SJSA1 (cell line): ENCODE results near the gene ZNF211. TPM values are rescaled to one million over a fixed set of nuclear protein-coding genes. Genes with fewer than 3 reads are reported as not detected.

Experiments
- DNase-seq, 2 experiments: peaks; one replicate each; pipeline ENCODE4 v3.0.0-alpha.2; 2015 to 2020; ENCODE audit warnings: low spot score in 2 of 2, low read depth in 1 of 2
- H3K27ac ChIP-seq: fragments of 250-450 bp; sonication (Bioruptor Pico); 2 replicates; pipeline ENCODE4 v1.5.1; 2020; ENCODE audit warnings: mild to moderate bottlenecking, moderate library complexity
- H3K27me3 ChIP-seq: fragments of 250-450 bp; sonication (Bioruptor Pico); replicated peaks from 2 replicates; pipeline ENCODE4 v1.5.1; 2020; ENCODE audit warnings: mild to moderate bottlenecking, moderate library complexity
- H3K36me3 ChIP-seq: fragments of 250-450 bp; sonication (Bioruptor Pico); 2 replicates; pipeline ENCODE4 v1.5.1; 2020; ENCODE audit warnings: mild to moderate bottlenecking
- H3K4me1 ChIP-seq: fragments of 250-450 bp; sonication (Bioruptor Pico); replicated peaks from 2 replicates; pipeline ENCODE4 v1.6.1; 2021; ENCODE audit warnings: mild to moderate bottlenecking
- H3K4me3 ChIP-seq: fragments of 250-450 bp; sonication (Bioruptor Pico); 2 replicates; pipeline ENCODE4 v1.5.1; 2020; ENCODE audit warnings: mild to moderate bottlenecking
- H3K9me3 ChIP-seq: fragments of 250-450 bp; sonication (Bioruptor Pico); replicated peaks from 2 replicates; pipeline ENCODE4 v1.5.1; 2020; ENCODE audit warnings: mild to moderate bottlenecking
- total RNA-seq: library from RNA; depleted of rRNA; stranded (reverse); fragments of >200 nt; shearing (Covaris generic); gene quantifications from 2 replicates; pipeline ENCODE4 v1.2.3, GENCODE V29; 2014

Gene ZNF211
- total RNA-seq, 1 experiment from 2014 or later, result 9.7 TPM

- H3K4me3 ChIP-seq, result no peak overlapping the region
- DNase-seq, result no peak
- no peak overlapping the region for H3K27ac ChIP-seq
- no peaks in the 10 kb centered on the region for H3K27me3 ChIP-seq
- H3K36me3 ChIP-seq, result peaks cover 80% of the 10 kb centered on the region
- H3K9me3 ChIP-seq, result peaks cover 42% of the 10 kb centered on the region
- H3K4me1 ChIP-seq, result 0 out of 2 replicates have a peak, but pooled peaks cover 6% of the 10 kb centered on the region
Observed at GRCh38 chr19:57637379-57637778, 4.4 kb downstream of the ZNF211 start.

- no peak for DNase-seq
- no peaks in the 10 kb centered on the region for H3K4me1 ChIP-seq
Observed at GRCh38 chr19:57641715-57642234, 8.8 kb downstream of the ZNF211 start.

DNA sequence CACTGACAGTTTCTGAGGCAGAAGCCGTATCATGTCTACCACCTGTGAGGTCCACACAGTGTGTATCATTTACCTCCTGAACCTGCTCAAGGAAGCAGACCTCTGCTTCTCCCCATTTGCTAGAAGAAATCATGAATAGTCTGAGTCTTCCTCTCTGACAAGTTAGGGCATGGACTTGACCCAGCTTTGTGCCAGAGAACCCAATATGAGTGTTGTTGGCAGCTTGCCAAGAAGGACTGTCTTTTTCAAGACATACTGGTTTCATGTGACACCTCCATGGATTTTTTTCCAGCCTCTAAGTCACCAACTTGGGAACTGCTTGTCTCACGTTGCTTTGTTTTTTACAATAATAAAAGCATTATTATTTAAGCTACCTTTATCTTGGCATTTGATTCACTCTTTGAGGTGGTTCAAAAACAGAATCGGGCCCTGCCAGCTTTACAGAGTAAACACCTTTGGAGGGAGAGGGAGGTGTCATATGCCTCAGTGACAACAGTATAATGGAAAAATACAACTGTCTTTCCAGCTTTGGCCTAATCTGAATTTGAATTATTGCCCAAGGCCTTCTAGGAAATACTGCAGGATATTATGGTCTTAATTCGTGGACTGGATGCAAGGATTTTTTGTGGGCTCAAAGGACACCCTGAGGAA lies 9.6 kb downstream of the ZNF211 start:
- H3K36me3 ChIP-seq, result peaks cover 56% of the 10 kb centered on the region
- DNase-seq, result no peak
- peaks cover 40% of the 10 kb centered on the region for H3K9me3 ChIP-seq
- no peak overlapping the region for H3K4me3 ChIP-seq
- no peaks in the 10 kb centered on the region for H3K4me1 ChIP-seq
- H3K27ac ChIP-seq, result no peak overlapping the region
- H3K27me3 ChIP-seq, result no peaks in the 10 kb centered on the region

More at GRCh38 chr19:57641715-57642234, 8.8 kb downstream of the ZNF211 start:
- Histone ChIP-seq H3K36me3 (peaks cover 62% of the 10 kb centered on the region), H3K27ac (no peak overlapping the region), H3K27me3 (no peaks in the 10 kb centered on the region), H3K9me3 (peaks cover 43% of the 10 kb centered on the region), H3K4me3 (no peak overlapping the region)

DNA sequence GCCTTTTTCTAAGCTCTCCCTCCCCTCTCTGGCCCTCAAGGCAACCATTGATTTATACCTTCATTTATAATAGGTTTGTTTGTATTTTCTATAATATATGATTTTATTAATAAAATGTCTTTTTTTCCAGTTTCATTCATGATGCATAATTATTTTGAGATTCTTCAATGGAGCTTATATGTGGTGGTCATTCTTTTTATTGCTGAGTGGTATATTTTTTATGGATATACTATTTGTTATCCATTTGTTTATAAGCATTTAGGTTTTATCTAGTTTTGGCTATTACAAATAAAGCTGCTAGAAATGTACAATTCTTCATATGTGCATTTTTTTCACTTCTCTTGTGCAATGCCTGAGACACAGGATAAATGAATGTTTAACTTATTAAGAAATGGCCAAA lies 10.8 kb downstream of the ZNF211 start:
- H3K9me3 ChIP-seq, result peaks cover 34% of the 10 kb centered on the region
- no peak overlapping the region for H3K27ac ChIP-seq
- no peak overlapping the region for H3K4me3 ChIP-seq
- H3K36me3 ChIP-seq, result peaks cover 46% of the 10 kb centered on the region
- no peaks in the 10 kb centered on the region for H3K27me3 ChIP-seq
- no peak for DNase-seq
- H3K4me1 ChIP-seq, result no peaks in the 10 kb centered on the region

GRCh38 chr19:57648331-57649003 lies 15.5 kb downstream of the ZNF211 start:
- no peaks in the 10 kb centered on the region for H3K4me1 ChIP-seq
- H3K27me3 ChIP-seq, result no peaks in the 10 kb centered on the region
- no peak for DNase-seq
- peaks cover 2% of the 10 kb centered on the region for H3K36me3 ChIP-seq
- H3K9me3 ChIP-seq, result peaks cover 3% of the 10 kb centered on the region; the same call in 1 of the 2 replicates
- H3K27ac ChIP-seq, result no peak overlapping the region
- no peak overlapping the region for H3K4me3 ChIP-seq

- Histone ChIP-seq H3K4me3 (no peak overlapping the region), H3K4me1 (no peaks in the 10 kb centered on the region)
Observed at GRCh38 chr19:57651654-57651996, 18.7 kb downstream of the ZNF211 start.

DNA sequence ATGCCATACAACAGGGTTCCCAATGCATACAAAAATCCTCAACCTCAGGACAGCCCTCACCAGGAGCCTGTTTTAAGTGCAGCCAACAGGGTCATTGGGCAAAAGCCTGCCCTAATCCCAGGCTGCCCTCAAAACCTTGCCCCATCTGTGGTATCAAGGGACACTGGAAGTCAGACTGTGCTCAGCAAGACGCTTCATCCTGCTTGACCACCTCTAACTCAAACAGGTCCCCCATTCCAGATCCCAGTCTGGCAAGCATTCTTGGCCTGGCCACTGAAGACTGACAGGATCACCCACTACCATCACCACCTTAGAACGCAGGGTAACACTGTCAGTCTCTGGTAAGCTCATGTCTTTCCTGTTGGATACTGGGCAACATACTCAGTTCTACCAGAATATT lies 20.7 kb downstream of the ZNF211 start:
- H3K4me1 ChIP-seq, result no peaks in the 10 kb centered on the region
- no peaks in the 10 kb centered on the region for H3K9me3 ChIP-seq
- DNase-seq, result no peak
- no peaks in the 10 kb centered on the region for H3K36me3 ChIP-seq
- no peak overlapping the region for H3K4me3 ChIP-seq
- no peak overlapping the region for H3K27ac ChIP-seq
- H3K27me3 ChIP-seq, result no peaks in the 10 kb centered on the region

More at GRCh38 chr19:57651654-57651996, 18.7 kb downstream of the ZNF211 start:
- no peak overlapping the region for H3K27ac ChIP-seq
- H3K27me3 ChIP-seq, result no peaks in the 10 kb centered on the region
- no peak for DNase-seq
- H3K9me3 ChIP-seq, result no peaks in the 10 kb centered on the region; the same call in 1 of the 2 replicates
- no peaks in the 10 kb centered on the region for H3K36me3 ChIP-seq

DNA sequence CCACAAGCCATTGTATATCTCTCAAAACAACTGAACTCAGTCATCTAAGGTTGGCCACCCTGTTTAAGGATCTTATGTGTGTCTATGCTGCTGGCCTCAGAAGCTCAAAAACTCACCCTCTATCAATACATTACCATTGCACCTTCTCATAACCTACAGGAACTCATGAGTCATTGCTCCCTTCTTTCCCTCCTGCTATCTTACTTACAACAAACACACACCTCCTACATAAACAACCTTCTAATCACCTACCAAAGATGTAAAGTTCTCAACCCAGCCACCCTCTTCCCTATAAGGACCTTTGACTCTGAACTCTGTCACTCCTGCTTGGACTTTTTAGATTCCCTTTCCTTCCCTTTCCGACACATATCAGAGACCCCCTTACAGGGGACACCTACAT lies 22.5 kb downstream of the ZNF211 start:
- Histone ChIP-seq H3K4me3 (no peak overlapping the region), H3K27ac (no peak overlapping the region), H3K9me3 (0 out of 2 replicates have a peak, but pooled peaks cover 4% of the 10 kb centered on the region), H3K27me3 (no peaks in the 10 kb centered on the region), H3K4me1 (no peaks in the 10 kb centered on the region), H3K36me3 (no peaks in the 10 kb centered on the region)
- no peak for DNase-seq

DNA sequence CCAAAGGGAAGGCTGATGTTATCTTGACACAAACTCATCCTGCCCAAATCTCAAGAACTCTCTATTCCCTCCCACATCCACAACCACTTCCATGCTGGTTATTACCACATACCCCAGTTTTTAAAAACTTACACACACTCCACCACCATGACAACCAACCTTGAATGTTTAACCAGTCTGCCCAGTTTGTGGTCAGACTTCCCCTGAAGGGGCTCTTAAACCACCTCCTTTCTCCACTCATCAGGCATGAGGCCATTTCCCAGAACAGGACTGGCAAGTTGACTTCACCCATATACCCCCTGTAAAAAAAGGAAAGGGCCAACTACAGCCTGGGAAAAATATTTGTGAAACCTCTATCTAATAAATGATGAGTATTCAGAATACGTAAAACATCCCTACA lies 23.4 kb downstream of the ZNF211 start:
- H3K27me3 ChIP-seq, result no peaks in the 10 kb centered on the region
- DNase-seq, result no peak
- 0 out of 2 replicates have a peak, but pooled peaks cover 4% of the 10 kb centered on the region for H3K9me3 ChIP-seq
- no peaks in the 10 kb centered on the region for H3K4me1 ChIP-seq
- no peak overlapping the region for H3K27ac ChIP-seq
- no peaks in the 10 kb centered on the region for H3K36me3 ChIP-seq
- no peak overlapping the region for H3K4me3 ChIP-seq

DNA sequence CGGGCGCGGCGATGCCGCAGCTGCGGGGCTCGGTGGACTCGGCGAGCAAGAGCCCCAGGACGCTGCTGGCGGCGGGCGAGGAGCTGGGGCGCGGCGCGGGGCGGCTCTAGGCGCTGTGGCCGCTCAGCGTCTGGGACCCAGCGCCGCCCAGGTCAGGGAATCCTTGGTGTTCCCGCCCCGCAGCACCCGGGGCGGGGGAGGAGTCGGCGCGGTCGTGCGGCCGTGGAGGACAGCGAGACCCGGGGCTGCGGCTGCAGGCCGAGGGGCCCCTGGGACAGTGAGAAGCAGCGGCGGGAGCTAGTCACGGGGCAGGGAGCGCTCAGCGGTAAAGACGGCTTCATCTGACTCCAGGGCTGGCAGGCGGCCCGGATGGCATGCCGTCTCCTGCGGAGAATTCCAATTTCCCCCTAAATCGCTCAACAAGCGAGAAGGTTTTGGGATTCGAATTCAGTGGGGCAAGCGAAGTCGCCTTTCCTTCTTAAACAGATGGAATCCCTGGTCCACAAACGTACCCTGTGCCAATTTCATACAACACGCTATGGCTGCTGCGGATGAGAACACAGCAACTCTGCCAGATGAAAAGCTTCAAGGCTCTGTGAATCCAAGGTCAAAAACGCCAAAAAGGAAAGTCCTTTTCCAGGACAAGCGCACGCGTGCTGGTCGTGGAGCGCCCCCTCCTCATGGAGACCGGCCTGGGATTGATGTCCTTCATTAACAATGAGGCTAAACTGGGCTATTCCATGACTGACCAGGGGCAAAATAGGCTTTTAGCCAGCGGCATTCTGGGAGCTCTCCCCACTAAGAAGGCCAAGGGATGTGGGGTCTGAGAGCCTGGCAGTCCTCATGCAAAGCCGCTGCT lies 31.5 kb downstream of the ZNF211 start:
- no peaks in the 10 kb centered on the region for H3K36me3 ChIP-seq
- H3K4me3 ChIP-seq, result peak overlapping the region; percentile 42
- H3K27me3 ChIP-seq, result no peaks in the 10 kb centered on the region
- H3K4me1 ChIP-seq, result peaks cover 6% of the 10 kb centered on the region; the same call in 1 of the 2 replicates
- H3K27ac ChIP-seq, result no peak overlapping the region
- DNase-seq, result peak; percentile 44 to 45
- 0 out of 2 replicates have a peak, but pooled peaks cover 4% of the 10 kb centered on the region for H3K9me3 ChIP-seq

GRCh38 chr19:57665261-57665806 lies 32.4 kb downstream of the ZNF211 start:
- Histone ChIP-seq H3K9me3 (no peaks in the 10 kb centered on the region), H3K27ac (no peak overlapping the region), H3K27me3 (no peaks in the 10 kb centered on the region), H3K36me3 (no peaks in the 10 kb centered on the region), H3K4me1 (peaks cover 6% of the 10 kb centered on the region; the same call in 1 of the 2 replicates), H3K4me3 (no peak overlapping the region)
- no peak for DNase-seq

- H3K27ac ChIP-seq, result no peak overlapping the region
- no peak overlapping the region for H3K4me3 ChIP-seq
- no peak for DNase-seq
- no peaks in the 10 kb centered on the region for H3K36me3 ChIP-seq
- no peaks in the 10 kb centered on the region for H3K9me3 ChIP-seq
- H3K4me1 ChIP-seq, result peaks cover 6% of the 10 kb centered on the region; the same call in 1 of the 2 replicates
- H3K27me3 ChIP-seq, result no peaks in the 10 kb centered on the region
Observed at GRCh38 chr19:57667228-57667627, 34.3 kb downstream of the ZNF211 start.

- H3K27me3 ChIP-seq, result no peaks in the 10 kb centered on the region
- H3K4me3 ChIP-seq, result no peak within 1 kb of the TSS
- H3K36me3 ChIP-seq, result no peaks in the 10 kb centered on the region
- peaks cover 6% of the 10 kb centered on the region; the same call in 1 of the 2 replicates for H3K4me1 ChIP-seq
- no peak within 1 kb of the TSS for H3K27ac ChIP-seq
- 0 out of 2 replicates have a peak, but pooled peaks cover under 1% of the 10 kb centered on the region for H3K9me3 ChIP-seq
- no peak for DNase-seq
Observed at GRCh38 chr19:57668635-57669034, 35.7 kb downstream of the ZNF211 start, which contains the start of gene ZSCAN4. Gene ZSCAN4, plus strand, starts transcription at chr19:57668935. Its CDS starts 7,211 bp downstream, at chr19:57676146.
